H1 (cell line): ENCODE measurements around the gene NEUROG1. TPM values are rescaled to one million over a fixed set of nuclear protein-coding genes. Genes with fewer than 3 reads are reported as not detected.

Experiments used
- CTCF ChIA-PET: fragments of 300-600 bp; sonication (Branson Sonifier 250); formaldehyde crosslinking; loops from one replicate; lab custom pipeline; 2021; ENCODE audit not compliant: partially characterized antibody; lab: Charles Lee
- POLR2A ChIA-PET: fragments of 300-600 bp; sonication (Branson Sonifier 250); formaldehyde crosslinking; loops from one replicate; lab custom pipeline; 2021; ENCODE audit warnings: inconsistent platforms; ENCODE audit not compliant: partially characterized antibody; lab: Charles Lee
- DNase-seq, 2 experiments: peaks; one replicate each; pipeline versions ENCODE4 v3.0.0 to v3.0.0-alpha.2; 2010 to 2022; ENCODE audit warnings: low spot score in 2 of 2, low read depth in 1 of 2, mixed read lengths in 1 of 2
- FAIRE-seq: peaks from 2 replicates; lab custom pipeline; 2011; peaks lifted over from hg19 to GRCh38; lab: Jason Lieb, UNC
- H2AFZ ChIP-seq: 2 replicates; pipeline ENCODE4 v1.8.1; 2012; ENCODE audit warnings: low read length, inconsistent platforms
- H2AK5ac ChIP-seq: 2 replicates; pipeline ENCODE4 v1.6.1; 2013; ENCODE audit warnings: low read depth, low read length
- H2BK120ac ChIP-seq: replicated peaks from 2 replicates; pipeline ENCODE3; 2013; ENCODE audit warnings: low read depth, low read length, inconsistent platforms
- H2BK12ac ChIP-seq: 2 replicates; pipeline ENCODE4 v1.6.1; 2013; ENCODE audit warnings: low read depth, low read length
- H2BK15ac ChIP-seq: 2 replicates; pipeline ENCODE4 v1.6.1; 2013; ENCODE audit warnings: low read length
- H2BK20ac ChIP-seq: 2 replicates; pipeline ENCODE4 v1.6.1; 2013; ENCODE audit warnings: low read length
- H2BK5ac ChIP-seq: 2 replicates; pipeline ENCODE4 v1.6.1; 2013; ENCODE audit warnings: low read depth, low read length
- H3K14ac ChIP-seq: 2 replicates; pipeline ENCODE4 v1.6.1; 2013; ENCODE audit warnings: inconsistent platforms; ENCODE audit not compliant: insufficient read length
- H3K18ac ChIP-seq: 2 replicates; pipeline ENCODE4 v1.6.1; 2013; ENCODE audit warnings: low read length; ENCODE audit errors: extremely low read depth
- H3K23ac ChIP-seq: 2 replicates; pipeline ENCODE4 v1.6.1; 2013; ENCODE audit warnings: inconsistent platforms; ENCODE audit not compliant: insufficient read length
- H3K23me2 ChIP-seq: 2 replicates; pipeline ENCODE4 v1.6.1; 2013; ENCODE audit warnings: low read depth, low read length
- H3K27ac ChIP-seq: 2 replicates; pipeline ENCODE4 v1.6.1; 2011; ENCODE audit warnings: low read depth, low read length, inconsistent platforms
- H3K27me3 ChIP-seq, 4 experiments: replicated peaks in 1 of 4; 1 replicate in 1 of 4; 2 replicates in 3 of 4; pipeline versions ENCODE4 v1.6.1 to v1.8.1; 2011 to 2013; ENCODE audit warnings: low read length in 3 of 4, mild to moderate bottlenecking in 3 of 4, inconsistent platforms in 2 of 4, mixed read lengths in 2 of 4, moderate library complexity in 1 of 4; ENCODE audit not compliant: control insufficient read depth in 3 of 4, insufficient read depth in 3 of 4; ENCODE audit errors: extremely low read depth in 1 of 4
- H3K36me3 ChIP-seq, 4 experiments: 2 replicates each; pipeline versions ENCODE4 v1.6.1 to v1.8.1; 2011 to 2013; ENCODE audit warnings: mild to moderate bottlenecking in 4 of 4, low read length in 3 of 4, moderate library complexity in 2 of 4, control low read depth in 1 of 4, inconsistent platforms in 1 of 4; ENCODE audit not compliant: insufficient read depth in 4 of 4, control insufficient read depth in 2 of 4
- H3K4ac ChIP-seq: replicated peaks from 2 replicates; pipeline ENCODE3; 2013; ENCODE audit warnings: low read length, low read depth, mixed read lengths, inconsistent platforms; ENCODE audit not compliant: insufficient read length
- H3K4me1 ChIP-seq, 4 experiments: replicated peaks in 1 of 4; 1 replicate in 1 of 4; 2 replicates in 3 of 4; pipeline versions ENCODE4 v1.6.1 to v1.8.1; 2011 to 2013; ENCODE audit warnings: low read length in 3 of 4, inconsistent platforms in 2 of 4, mixed read lengths in 1 of 4; ENCODE audit not compliant: insufficient read depth in 4 of 4, control insufficient read depth in 3 of 4
- H3K4me2 ChIP-seq, 2 experiments: 2 replicates each; pipeline versions ENCODE4 v1.6.1 to v1.8.1; 2011 to 2013; ENCODE audit warnings: low read depth in 2 of 2, low read length in 2 of 2, control low read depth in 1 of 2, inconsistent platforms in 1 of 2, mild to moderate bottlenecking in 1 of 2; ENCODE audit not compliant: insufficient read depth in 1 of 2
- H3K4me3 ChIP-seq, 4 experiments: fragments of 200-600, 300-600 bp in 1 of 4; sonication (generic), shearing (Covaris generic), sonication (Bioruptor Twin) in 1 of 4; 2 replicates each; pipeline versions ENCODE4 v1.5.1 to v1.8.1; 2011 to 2016; ENCODE audit warnings: low read length in 4 of 4, low read depth in 3 of 4, control low read depth in 2 of 4, inconsistent platforms in 2 of 4, mild to moderate bottlenecking in 2 of 4, mixed read lengths in 1 of 4, moderate library complexity in 1 of 4; ENCODE audit not compliant: insufficient read depth in 2 of 4; ENCODE audit errors: extremely low read depth in 1 of 4
- H3K56ac ChIP-seq: replicated peaks from 2 replicates; pipeline ENCODE3; 2013; ENCODE audit warnings: low read depth, mild to moderate bottlenecking, mixed read lengths, low read length, inconsistent platforms; ENCODE audit not compliant: insufficient read length
- H3K79me1 ChIP-seq: 2 replicates; pipeline ENCODE4 v1.6.1; 2013; ENCODE audit warnings: low read depth, low read length, control low read depth
- H3K79me2 ChIP-seq, 2 experiments: 2 replicates each; pipeline versions ENCODE4 v1.6.1 to v1.8.1; 2012 to 2013; ENCODE audit warnings: low read length in 2 of 2, mild to moderate bottlenecking in 2 of 2, inconsistent platforms in 1 of 2; ENCODE audit not compliant: insufficient read depth in 2 of 2, control insufficient read depth in 1 of 2
- H3K9ac ChIP-seq, 4 experiments: replicated peaks in 1 of 4; 1 replicate in 1 of 4; 2 replicates in 3 of 4; pipeline versions ENCODE4 v1.6.1 to v1.8.1; 2011 to 2013; ENCODE audit warnings: low read depth in 3 of 4, low read length in 3 of 4, control low read depth in 2 of 4, mild to moderate bottlenecking in 2 of 4, moderate library complexity in 2 of 4, inconsistent platforms in 1 of 4; ENCODE audit errors: extremely low read depth in 1 of 4
- H3K9me3 ChIP-seq, 2 experiments: 2 replicates each; pipeline versions ENCODE4 v1.6.1 to v1.8.1; 2012 to 2013; ENCODE audit warnings: mild to moderate bottlenecking in 2 of 2, moderate library complexity in 2 of 2, control low read depth in 1 of 2, inconsistent platforms in 1 of 2, low read depth in 1 of 2, low read length in 1 of 2, mixed read lengths in 1 of 2; ENCODE audit not compliant: insufficient read depth in 2 of 2
- H4K20me1 ChIP-seq, 2 experiments: replicated peaks in 1 of 2; 2 replicates each; pipeline versions ENCODE3 to v1.8.1; 2011 to 2013; ENCODE audit warnings: inconsistent platforms in 2 of 2, low read length in 2 of 2, mild to moderate bottlenecking in 1 of 2; ENCODE audit not compliant: insufficient read depth in 2 of 2, control insufficient read depth in 1 of 2
- H4K5ac ChIP-seq: 2 replicates; pipeline ENCODE4 v1.6.1; 2013; ENCODE audit warnings: low read length, low read depth, mixed read lengths, inconsistent platforms; ENCODE audit not compliant: insufficient read length
- H4K8ac ChIP-seq: 2 replicates; pipeline ENCODE4 v1.8.0; 2013; ENCODE audit warnings: mild to moderate bottlenecking, moderate library complexity, low read length, inconsistent platforms; ENCODE audit not compliant: insufficient read depth; ENCODE audit errors: extremely low read depth
- H4K91ac ChIP-seq: replicated peaks from 2 replicates; pipeline ENCODE3; 2013; ENCODE audit warnings: low read length, mixed read lengths, inconsistent platforms; ENCODE audit not compliant: insufficient read length
- BACH1 ChIP-seq: IDR thresholded peaks from 2 replicates; pipeline ENCODE4 v1.6.1; 2012; ENCODE audit warnings: low read length, improper control_type of control experiment
- CREB1 ChIP-seq: IDR thresholded peaks from 2 replicates; pipeline ENCODE4 v1.6.1; 2012; ENCODE audit warnings: inconsistent platforms
- MAX ChIP-seq: IDR thresholded peaks from 2 replicates; pipeline ENCODE4 v1.6.1; 2012; ENCODE audit warnings: inconsistent platforms
- NANOG ChIP-seq: IDR thresholded peaks from 2 replicates; pipeline ENCODE4 v1.6.1; 2011; ENCODE audit warnings: low read length, low read depth, mild to moderate bottlenecking, inconsistent platforms; ENCODE audit not compliant: insufficient read depth, poor library complexity, severe bottlenecking
- SIX5 ChIP-seq: IDR thresholded peaks from 2 replicates; pipeline ENCODE4 v1.6.1; 2011; ENCODE audit warnings: mild to moderate bottlenecking, low read depth, low read length
- WGBS, 2 experiments: shearing (Covaris generic) in 1 of 2; methylation state at CpG; one replicate each; pipeline versions ENCODE4 v1.1.6 to v1.1.7; 2013 to 2015; ENCODE audit warnings: low lambda C conversion rate in 2 of 2, mixed read lengths in 2 of 2, inconsistent platforms in 1 of 2, low coverage in 1 of 2, missing lambda C conversion rate in 1 of 2; ENCODE audit not compliant: insufficient replicate concordance in 2 of 2, insufficient coverage in 1 of 2, insufficient read length in 1 of 2; ENCODE audit errors: extremely low coverage in 1 of 2, missing lambda C conversion rate in 1 of 2; 5-methylcytosine and 5-hydroxymethylcytosine counted together
- polyA plus RNA-seq, 7 experiments: library from polyadenylated mRNA; depleted of rRNA in 3 of 7; stranded (reverse) in 5 of 7; unstranded in 2 of 7; fragments of >200 nt in 5 of 7; fragments of 200-250 nt in 2 of 7; gene quantifications; 1 replicate in 5 of 7; 2 replicates in 1 of 7; 4 replicates in 1 of 7; pipeline versions ENCODE4 v1.2.1 to v1.2.3, GENCODE V29; 2011 to 2013; ENCODE audit warnings: missing spikeins in 2 of 7, mixed read lengths in 2 of 7
- total RNA-seq: library from RNA; stranded (reverse); fragmentation: NEBNext Ultra II Directional; extraction: Animal tissue kit (Norgen Biotek cat#: 25700); gene quantifications from 2 replicates; pipeline ENCODE4 v1.2.1, GENCODE V29; 2021
- TF ChIP-seq, protein P1 (sequence below): IDR thresholded peaks from 2 replicates; pipeline ENCODE4 v1.6.1; 2012; ENCODE audit warnings: inconsistent platforms

The NEUROG1 gene
- total and polyA plus RNA-seq, 2 of the 8 experiments (the other 6 are each of a cell fraction or from before 2014, with no cell fraction given), result not detected

GRCh38 chr5:135564331-135564730, 28.6 kb upstream of the NEUROG1 start:
- no peak overlapping the region for H4K8ac ChIP-seq
- ChIA-PET POLR2A (interaction anchor here (0.8 kb wide), 1 partner anchor 14 kb away, joined by 3 read pairs; the partner anchor contains the start of gene CXCL14), CTCF (interaction anchor here (0.6 to 20.6 kb wide), 13 partner anchors 13 to 387 kb away, joined by 3 to 547 read pairs (median 21); partner anchors contain the start of genes CXCL14 and SLC25A48)
- no peak overlapping the region for H3K14ac ChIP-seq
- H3K18ac ChIP-seq, result no peak overlapping the region; the same call in 1 of the 2 replicates
- no peak overlapping the region for H3K4ac ChIP-seq
- no peak for DNase-seq
- H3K27me3 ChIP-seq, result no peaks in the 10 kb centered on the region
- H3K4me1 ChIP-seq, result peaks cover 0 to 23% (median 9%) of the 10 kb centered on the region in 4 experiments; a peak in 6 of 7 replicates
- no peaks in the 10 kb centered on the region for H3K23me2 ChIP-seq
- no peaks in the 10 kb centered on the region for H3K9me3 ChIP-seq
- no peak overlapping the region for H3K23ac ChIP-seq
- H3K79me1 ChIP-seq, result no peaks in the 10 kb centered on the region
- no peaks in the 10 kb centered on the region for H4K20me1 ChIP-seq
- peak overlapping the region; percentile 23; the same call in 1 of the 2 replicates for H2BK15ac ChIP-seq
- no peak overlapping the region for H2AK5ac ChIP-seq
- no peak overlapping the region for H2AFZ ChIP-seq
- H3K4me3 ChIP-seq, result peak overlapping the region in 1 of 4 experiments; percentile 12; a peak in 1 of 8 replicates
- no peak for TF ChIP-seq BACH1
- TF ChIP-seq, protein P1, sequence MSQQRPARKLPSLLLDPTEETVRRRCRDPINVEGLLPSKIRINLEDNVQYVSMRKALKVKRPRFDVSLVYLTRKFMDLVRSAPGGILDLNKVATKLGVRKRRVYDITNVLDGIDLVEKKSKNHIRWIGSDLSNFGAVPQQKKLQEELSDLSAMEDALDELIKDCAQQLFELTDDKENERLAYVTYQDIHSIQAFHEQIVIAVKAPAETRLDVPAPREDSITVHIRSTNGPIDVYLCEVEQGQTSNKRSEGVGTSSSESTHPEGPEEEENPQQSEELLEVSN, result peak; percentile 75; the same call in 1 of the 2 replicates
- no peak for TF ChIP-seq NANOG
- no peak for TF ChIP-seq CREB1
- peak; percentile 7; the same call in 1 of the 2 replicates for TF ChIP-seq SIX5
- peak; percentile 75 for TF ChIP-seq MAX
- TF ChIP-seq, all 59 proteins: peak for 3
- 0 out of 2 replicates have a peak overlapping the region, but pooled peaks have one; percentile 14 for H2BK12ac ChIP-seq
- no peak overlapping the region for H3K9ac ChIP-seq
- WGBS, 2 experiments, result 62% methylated on average over 5 of the region's 5 CpGs; no CpG with 5 or more reads in 1 of the 2 experiments
- H2BK20ac ChIP-seq, result peak overlapping the region; percentile 11; the same call in 1 of the 2 replicates
- H2BK5ac ChIP-seq, result no peak overlapping the region; the same call in 1 of the 2 replicates
- no peak for FAIRE-seq
- H4K91ac ChIP-seq, result peak overlapping the region; percentile 7
- no peak overlapping the region for H3K56ac ChIP-seq
- H3K4me2 ChIP-seq, result no peak overlapping the region; a peak in 1 of 4 replicates
- H4K5ac ChIP-seq, result no peak overlapping the region
- no peak overlapping the region for H3K27ac ChIP-seq
- no peaks in the 10 kb centered on the region for H3K79me2 ChIP-seq
- no peaks in the 10 kb centered on the region for H3K36me3 ChIP-seq
- H2BK120ac ChIP-seq, result no peak overlapping the region
